ENCODE measurements around the gene FDX2. TPM values are rescaled to one million over a fixed set of nuclear protein-coding genes. Genes with fewer than 3 reads are reported as not detected.

FDX2 gene
- total and polyA plus RNA-seq, 2 of the 8 experiments (the other 6 are each of a cell fraction or from before 2014, with no cell fraction given) = 27.0 to 64.4 TPM

DNA sequence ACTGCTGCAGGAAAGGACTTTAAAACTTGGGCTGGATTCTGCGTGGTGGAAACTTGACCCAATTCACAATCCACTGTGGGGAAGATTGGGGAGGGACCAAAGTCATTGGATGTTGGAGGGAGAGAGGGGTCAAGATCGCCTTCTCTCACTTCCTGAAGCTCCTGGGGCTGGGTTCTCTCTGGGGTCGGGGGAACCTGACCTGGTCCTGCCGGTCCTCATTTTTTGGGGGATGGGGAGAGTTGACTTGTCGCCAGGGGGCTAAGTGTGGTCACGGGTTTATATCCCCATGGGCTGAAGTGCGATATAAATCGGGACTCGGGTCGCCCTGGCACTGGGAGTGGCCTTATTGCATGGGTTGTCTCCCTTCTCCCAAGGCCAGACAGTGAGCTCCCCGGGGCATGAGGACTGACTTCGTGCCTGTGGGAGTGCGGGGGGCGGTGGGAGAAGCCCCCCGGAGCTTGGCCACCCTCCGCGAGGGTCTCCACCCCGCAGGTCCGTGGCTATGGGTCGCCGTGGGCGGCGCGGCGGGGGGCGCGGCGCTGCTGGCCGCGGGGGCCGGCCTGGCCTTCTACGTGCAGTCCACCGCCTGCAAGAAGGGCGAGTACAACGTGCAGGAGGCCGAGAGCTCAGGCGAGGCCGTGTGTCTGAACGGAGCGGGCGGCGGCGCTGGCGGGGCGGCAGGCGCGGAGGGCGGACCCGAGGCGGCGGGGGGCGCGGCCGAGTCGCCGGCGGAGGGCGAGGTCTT is 19.8 kb downstream of the FDX2 start (continued):
- TF ChIP-seq SRF (IDR thresholded peaks at IDR 0.05; ENCODE audit: low read depth, low read length) (no peak), CEBPB (IDR thresholded peaks at IDR 0.05; ENCODE audit: low read depth, low read length) (no peak), RBBP5 (IDR thresholded peaks at IDR 0.05; ENCODE audit: borderline replicate concordance, low read depth, low read length) (no peak; the same call in 1 of the 2 replicates), HDAC6 (IDR thresholded peaks at IDR 0.05; ENCODE audit: low read depth, low read length) (no peak), GABPA (IDR thresholded peaks at IDR 0.05; ENCODE audit: borderline replicate concordance, insufficient read depth, low read length) (no peak), JUN (IDR thresholded peaks at IDR 0.05; ENCODE audit: low read depth, low read length) (no peak)
- TF ChIP-seq, protein P1, sequence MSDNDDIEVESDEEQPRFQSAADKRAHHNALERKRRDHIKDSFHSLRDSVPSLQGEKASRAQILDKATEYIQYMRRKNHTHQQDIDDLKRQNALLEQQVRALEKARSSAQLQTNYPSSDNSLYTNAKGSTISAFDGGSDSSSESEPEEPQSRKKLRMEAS (IDR thresholded peaks at IDR 0.05) = peak; percentile 89
